Lower lobe of right lung (tissue), 2 donors: ENCODE results near the gene ZNRD2. TPM values are rescaled to one million over a fixed set of nuclear protein-coding genes. Genes with fewer than 3 reads are reported as not detected.

Experiments used
- ATAC-seq, 2 donors: fragments of 200-7000 bp; cut with Tn5 transposase; one replicate each; pipeline ENCODE4 v1.9.1; 2020 to 2022; ENCODE audit warnings: mild to moderate bottlenecking in 2 of 2, moderate library complexity in 2 of 2
- DNase-seq: peaks from one replicate; pipeline ENCODE4 v3.0.0-alpha.2; 2020
- H3K27ac ChIP-seq: fragments of 200-600 bp; one replicate; pipeline ENCODE4 v1.8.0; 2022
- H3K27me3 ChIP-seq: fragments of 200-600 bp; one replicate; pipeline ENCODE4 v1.8.0; 2022; ENCODE audit warnings: low read depth
- H3K36me3 ChIP-seq: fragments of 200-600 bp; one replicate; pipeline ENCODE4 v1.8.0; 2022; ENCODE audit warnings: mild to moderate bottlenecking
- H3K4me1 ChIP-seq: fragments of 200-600 bp; one replicate; pipeline ENCODE4 v1.8.0; 2022
- H3K4me3 ChIP-seq: fragments of 200-600 bp; one replicate; pipeline ENCODE4 v1.8.0; 2022; ENCODE audit warnings: mild to moderate bottlenecking
- H3K9me3 ChIP-seq: fragments of 200-600 bp; one replicate; pipeline ENCODE4 v1.8.0; 2022
- intact Hi-C: fragments of 100-400 bp; cut with DNase I; formaldehyde crosslinking; loops from one replicate; pipeline ENCODE4 v1.11.0; 2022
- total RNA-seq: library from RNA; stranded (reverse); fragmentation: NEBNext Ultra II Directional; extraction: Animal tissue kit (Norgen Biotek cat#: 25700); gene quantifications from one replicate; pipeline ENCODE4 v1.2.1, GENCODE V29; 2021
- TF ChIP-seq, protein P1 (sequence below): fragments of 200-600 bp; IDR thresholded peaks from one replicate; pipeline ENCODE4 v1.8.0; 2022; ENCODE audit warnings: antibody characterized with exemption, mild to moderate bottlenecking
- donor health status: DM: no; HTN: yes; CAD: no; lungs with severe emphysema.

Gene ZNRD2
- total RNA-seq, 1 donor from 2014 or later, result 25.1 TPM

DNA sequence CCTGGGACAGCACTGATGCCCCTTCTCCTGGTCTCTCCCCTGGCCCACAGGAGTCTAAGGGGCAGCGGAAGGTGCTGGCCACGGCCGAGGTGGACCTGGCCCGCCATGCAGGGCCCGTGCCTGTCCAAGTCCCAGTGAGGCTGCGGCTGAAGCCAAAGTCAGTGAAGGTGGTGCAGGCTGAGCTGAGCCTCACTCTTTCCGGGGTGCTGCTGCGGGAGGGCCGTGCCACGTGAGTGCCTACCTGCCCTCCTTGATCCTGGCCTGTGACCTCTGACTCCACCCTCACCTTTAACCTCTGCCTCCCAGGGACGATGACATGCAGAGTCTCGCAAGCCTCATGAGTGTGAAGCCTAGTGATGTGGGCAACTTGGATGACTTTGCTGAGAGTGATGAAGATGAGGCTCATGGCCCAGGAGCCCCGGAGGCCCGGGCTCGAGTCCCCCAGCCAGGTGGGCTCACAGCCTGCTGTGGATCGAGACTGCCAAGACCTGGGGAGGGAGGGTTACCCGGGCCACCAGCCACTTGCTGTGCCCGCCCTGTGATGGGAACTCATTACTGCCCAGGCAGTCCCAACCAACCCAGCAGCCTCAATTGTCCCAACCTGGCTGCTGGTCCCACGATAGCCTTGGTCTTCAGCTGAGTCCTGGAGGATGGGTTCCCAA lies 9.9 kb downstream of the ZNRD2 start:
- peaks cover 56% of the 10 kb centered on the region for H3K36me3 ChIP-seq
- no peaks in the 10 kb centered on the region for H3K9me3 ChIP-seq
- H3K4me1 ChIP-seq, result peaks cover 32% of the 10 kb centered on the region
- no peak overlapping the region for H3K27ac ChIP-seq
- intact Hi-C loops, result no loop called here
- DNase-seq (no peak), ATAC-seq (no peak)
- no peak overlapping the region for H3K4me3 ChIP-seq
- TF ChIP-seq, protein P1, sequence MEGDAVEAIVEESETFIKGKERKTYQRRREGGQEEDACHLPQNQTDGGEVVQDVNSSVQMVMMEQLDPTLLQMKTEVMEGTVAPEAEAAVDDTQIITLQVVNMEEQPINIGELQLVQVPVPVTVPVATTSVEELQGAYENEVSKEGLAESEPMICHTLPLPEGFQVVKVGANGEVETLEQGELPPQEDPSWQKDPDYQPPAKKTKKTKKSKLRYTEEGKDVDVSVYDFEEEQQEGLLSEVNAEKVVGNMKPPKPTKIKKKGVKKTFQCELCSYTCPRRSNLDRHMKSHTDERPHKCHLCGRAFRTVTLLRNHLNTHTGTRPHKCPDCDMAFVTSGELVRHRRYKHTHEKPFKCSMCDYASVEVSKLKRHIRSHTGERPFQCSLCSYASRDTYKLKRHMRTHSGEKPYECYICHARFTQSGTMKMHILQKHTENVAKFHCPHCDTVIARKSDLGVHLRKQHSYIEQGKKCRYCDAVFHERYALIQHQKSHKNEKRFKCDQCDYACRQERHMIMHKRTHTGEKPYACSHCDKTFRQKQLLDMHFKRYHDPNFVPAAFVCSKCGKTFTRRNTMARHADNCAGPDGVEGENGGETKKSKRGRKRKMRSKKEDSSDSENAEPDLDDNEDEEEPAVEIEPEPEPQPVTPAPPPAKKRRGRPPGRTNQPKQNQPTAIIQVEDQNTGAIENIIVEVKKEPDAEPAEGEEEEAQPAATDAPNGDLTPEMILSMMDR, result no peak
- H3K27me3 ChIP-seq, result no peaks in the 10 kb centered on the region

DNA sequence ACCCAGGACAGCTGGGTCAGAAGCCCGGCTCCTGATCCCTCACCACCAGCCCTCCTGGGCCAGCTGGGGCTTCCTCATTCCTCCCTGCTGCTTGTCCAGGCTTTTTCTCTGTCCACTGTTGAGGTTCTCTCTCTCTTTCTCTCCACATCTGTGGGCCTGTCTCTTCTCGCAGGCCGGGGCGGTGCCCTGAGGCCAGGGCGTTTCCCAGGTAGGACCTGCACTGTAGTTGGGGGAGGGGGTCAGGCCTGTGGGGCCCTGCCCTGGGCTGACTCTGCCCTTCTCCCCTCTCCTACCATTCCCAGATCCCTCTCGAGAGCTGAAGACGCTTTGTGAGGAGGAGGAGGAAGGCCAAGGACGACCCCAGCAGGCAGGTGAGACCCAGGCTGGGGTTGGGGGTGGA lies 10.5 kb downstream of the ZNRD2 start:
- TF ChIP-seq, protein P1, result no peak
- Histone ChIP-seq H3K9me3 (no peaks in the 10 kb centered on the region), H3K36me3 (peaks cover 60% of the 10 kb centered on the region), H3K27ac (no peak overlapping the region), H3K4me1 (peaks cover 31% of the 10 kb centered on the region), H3K27me3 (no peaks in the 10 kb centered on the region), H3K4me3 (no peak overlapping the region)
- no peak for DNase-seq
- ATAC-seq, result no peak
- intact Hi-C loops, result no loop called here

GRCh38 chr11:65581928-65582327 lies 11.7 kb downstream of the ZNRD2 start:
- intact Hi-C loops, result no loop called here
- Histone ChIP-seq H3K9me3 (no peaks in the 10 kb centered on the region), H3K36me3 (peaks cover 66% of the 10 kb centered on the region), H3K4me1 (peaks cover 35% of the 10 kb centered on the region), H3K27me3 (no peaks in the 10 kb centered on the region), H3K27ac (no peak overlapping the region), H3K4me3 (no peak overlapping the region)
- DNase-seq, result no peak
- TF ChIP-seq, protein P1, result no peak
- ATAC-seq, result no peak

- Histone ChIP-seq H3K9me3 (no peaks in the 10 kb centered on the region), H3K4me3 (no peak overlapping the region), H3K36me3 (peaks cover 69% of the 10 kb centered on the region), H3K27me3 (no peaks in the 10 kb centered on the region), H3K27ac (no peak overlapping the region), H3K4me1 (peaks cover 33% of the 10 kb centered on the region)
- no peak for DNase-seq
- TF ChIP-seq, protein P1, result no peak
- no peak for ATAC-seq
- intact Hi-C loops, result no loop called here
Observed at GRCh38 chr11:65583589-65583988, 13.3 kb downstream of the ZNRD2 start.

GRCh38 chr11:65584106-65584505 lies 13.8 kb downstream of the ZNRD2 start:
- H3K4me1 ChIP-seq, result peaks cover 34% of the 10 kb centered on the region
- H3K4me3 ChIP-seq, result no peak overlapping the region
- ATAC-seq (no peak), DNase-seq (no peak)
- no peaks in the 10 kb centered on the region for H3K27me3 ChIP-seq
- no peaks in the 10 kb centered on the region for H3K9me3 ChIP-seq
- TF ChIP-seq, protein P1, result no peak
- intact Hi-C loops, result no loop called here
- no peak overlapping the region for H3K27ac ChIP-seq
- H3K36me3 ChIP-seq, result peaks cover 69% of the 10 kb centered on the region
